GM18858 (cell line): ENCODE measurements around the gene GLS.

Experiments used
- ATAC-seq: cut with Tn5 transposase; IDR thresholded peaks from one replicate; pipeline ENCODE4 v1.9.1; 2021; ENCODE audit not compliant: unreplicated experiment

GLS gene

DNA sequence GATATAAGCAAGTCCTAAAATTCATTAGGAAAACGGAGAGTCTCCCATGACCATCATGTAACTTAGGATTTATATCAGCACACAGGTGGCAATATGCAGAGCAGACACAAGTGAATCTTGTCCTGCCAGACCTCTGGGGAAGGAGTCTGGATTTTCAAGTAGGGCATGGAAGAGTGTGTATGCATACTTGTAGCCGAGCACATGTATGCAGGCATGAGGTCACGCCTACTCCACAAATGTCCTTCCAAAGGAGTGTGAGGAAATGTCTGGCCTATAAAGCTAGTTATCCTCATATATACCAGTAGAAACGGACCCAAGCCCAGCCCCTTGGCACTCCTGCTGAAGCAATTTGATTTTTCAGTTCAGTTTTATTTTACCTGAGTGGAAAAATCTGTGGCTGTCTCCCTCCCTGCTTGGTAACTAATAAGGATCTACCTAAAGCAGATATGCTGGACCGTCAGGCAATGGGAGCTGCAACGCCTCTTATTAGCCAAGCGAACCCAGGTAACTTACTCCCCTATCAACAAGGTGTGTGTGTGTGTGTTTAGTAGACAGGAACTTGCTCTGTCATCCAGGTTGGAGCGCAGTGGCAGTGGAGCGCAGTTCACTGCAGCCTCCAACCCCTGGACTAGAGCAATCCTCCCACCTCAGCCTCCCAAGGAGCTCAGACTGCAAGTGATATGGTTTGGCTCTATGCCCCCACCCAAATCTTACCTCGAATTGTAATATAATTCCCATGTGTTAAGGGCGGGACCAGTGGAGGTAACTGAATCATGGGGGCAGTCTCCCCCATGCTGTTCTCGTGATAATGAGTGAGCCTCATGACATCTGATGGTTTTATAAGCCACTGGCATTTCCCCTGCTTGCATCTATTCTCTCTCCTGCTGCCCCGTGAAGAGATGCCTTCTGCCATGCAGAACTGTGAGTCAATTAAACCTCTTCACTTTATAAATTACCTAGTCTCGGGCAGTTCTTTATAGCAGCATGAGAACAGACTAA, 130.6 kb downstream of the GLS start:
- ATAC-seq: no peak

DNA sequence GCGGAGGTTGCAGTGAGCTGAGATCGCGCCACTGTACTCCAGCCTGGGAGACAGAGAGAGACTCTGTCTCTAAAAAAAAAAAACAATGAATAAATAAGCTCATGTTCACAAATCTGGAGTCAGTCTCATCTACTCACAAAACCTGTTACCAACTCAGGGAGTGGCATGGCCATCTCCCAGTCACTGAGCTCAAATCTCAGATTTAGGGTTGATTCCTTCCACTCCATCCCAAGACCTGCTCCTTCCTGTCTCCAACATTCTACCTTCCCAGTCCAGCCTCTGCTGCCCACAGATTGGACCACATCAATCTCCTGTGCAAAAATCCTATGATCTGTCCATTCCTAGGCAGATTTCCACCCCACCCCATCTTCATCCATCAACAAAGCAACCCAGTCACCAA, 131.7 kb downstream of the GLS start:
- ATAC-seq: no peak

DNA sequence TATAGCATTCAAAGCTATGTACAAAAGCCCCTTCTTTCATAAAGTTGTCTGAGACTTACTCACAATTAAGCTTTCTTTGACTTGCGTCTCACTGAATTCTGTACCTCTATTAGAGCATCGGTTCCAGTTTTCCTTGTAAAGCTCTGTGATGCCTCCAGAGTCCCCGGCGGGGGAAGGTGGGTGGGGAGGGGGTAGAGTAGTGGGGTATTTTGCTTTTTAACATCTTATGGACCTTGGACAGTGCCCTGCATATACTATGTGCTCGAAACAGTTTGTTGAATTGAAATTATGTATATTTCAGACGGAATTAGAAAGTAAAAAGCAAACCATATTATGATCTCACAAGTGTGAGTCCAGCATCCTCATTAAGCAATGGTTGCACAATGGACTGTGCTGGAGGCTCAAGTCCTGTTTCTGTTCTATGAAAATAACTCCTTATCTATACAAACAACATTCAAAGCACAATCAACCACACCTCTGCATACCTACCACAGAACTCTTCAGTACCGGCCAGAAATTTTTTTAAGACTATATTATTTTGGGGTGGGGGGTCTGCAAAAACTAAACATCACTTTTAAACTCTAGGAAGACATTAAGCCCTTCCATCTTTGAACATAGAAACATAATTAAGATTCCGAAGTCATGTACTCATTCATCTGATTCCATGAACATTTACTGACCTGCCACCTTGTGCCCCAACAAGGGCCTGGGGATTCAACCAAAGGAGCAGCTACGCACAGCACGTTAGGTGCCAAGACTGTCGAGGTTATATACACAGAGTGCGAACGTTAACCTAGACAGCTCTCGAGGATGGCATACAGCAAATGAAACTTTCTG, 132.4 kb downstream of the GLS start:
- ATAC-seq: no peak

DNA sequence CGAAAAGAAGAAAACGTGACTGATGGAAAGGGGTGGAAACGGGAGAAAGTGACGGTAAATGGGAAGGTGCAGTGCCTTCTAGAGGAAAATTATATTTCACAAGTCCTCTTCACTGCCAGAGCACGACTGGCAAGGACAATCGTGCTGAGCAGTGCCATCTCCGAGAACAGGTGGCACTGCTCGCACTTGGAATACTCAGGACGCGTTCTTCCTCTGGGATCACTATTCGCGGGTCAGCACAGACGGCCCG, 133.0 kb downstream of the GLS start:
- ATAC-seq: peak; percentile 0

DNA sequence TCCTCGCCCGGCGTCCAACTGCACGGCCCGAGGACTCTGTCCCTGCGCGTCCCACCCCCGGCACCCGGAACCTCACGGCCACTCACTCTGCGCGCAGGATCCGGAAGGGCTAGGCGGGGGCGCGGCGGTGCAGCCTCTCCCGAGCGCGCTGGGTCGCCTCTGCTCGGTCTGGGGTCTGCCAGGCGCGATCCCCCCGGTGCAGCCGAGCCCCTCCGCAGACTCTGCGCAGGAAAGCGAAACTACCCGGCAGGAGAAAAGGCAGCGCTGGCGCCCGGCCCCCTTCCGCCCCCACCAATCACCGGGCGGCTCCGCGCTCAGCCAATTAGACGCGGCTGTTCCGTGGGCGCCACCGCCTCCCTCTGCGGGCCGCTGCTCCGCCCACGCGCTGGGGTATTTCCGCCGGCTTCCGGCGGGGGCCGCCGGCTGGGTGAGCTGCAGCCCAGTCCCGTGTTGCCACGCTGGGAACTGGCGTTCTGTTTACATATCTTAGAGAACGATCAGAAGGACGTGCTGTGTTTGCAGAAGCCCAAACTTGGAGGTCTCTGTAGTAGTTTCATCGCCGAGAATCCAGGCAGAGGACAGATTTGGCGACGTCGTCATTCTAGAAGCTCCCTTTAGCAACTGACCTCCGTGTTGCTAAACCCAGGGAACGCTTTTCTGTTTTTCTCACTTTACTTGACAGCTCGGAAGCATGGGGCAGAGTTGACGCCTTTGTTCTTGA, 133.5 kb downstream of the GLS start, which contains the start of gene STAT1:
Gene STAT1 (minus strand): TSS at position 240 of the 721 bp plus-strand sequence. CDS start 4,168 bp downstream, outside the sequence.
- peak; percentile 73 for ATAC-seq

DNA sequence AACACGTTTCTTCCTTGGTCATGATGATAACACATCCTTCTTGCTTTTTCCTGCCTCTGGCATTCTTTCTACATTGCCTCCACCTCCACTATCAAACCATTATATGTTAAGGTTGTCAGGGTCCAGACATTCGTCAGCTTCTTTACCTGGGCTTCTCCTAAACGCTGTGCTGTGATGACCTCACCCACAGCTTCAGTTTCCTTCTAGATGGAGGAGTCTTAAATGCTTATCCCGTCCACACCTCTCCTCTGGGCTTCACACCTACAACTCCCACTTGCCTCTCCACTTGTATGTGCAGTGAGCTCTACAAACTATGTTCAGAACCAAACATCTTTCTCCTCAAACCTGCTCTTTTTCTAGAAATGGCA, 134.0 kb downstream of the GLS start:
- ATAC-seq: no peak
